WI38 (cell line): ENCODE results near the gene MRGPRF.

Source experiments
- H3K4me3 ChIP-seq: 2 replicates; pipeline ENCODE4 v1.5.1; 2011; ENCODE audit warnings: low read depth, mild to moderate bottlenecking, control low read depth, low read length
- TF ChIP-seq, protein P1 (sequence below): IDR thresholded peaks from 2 replicates; pipeline ENCODE4 v1.5.1; 2012; ENCODE audit warnings: low read depth, mild to moderate bottlenecking, control low read depth, low read length

MRGPRF gene

DNA sequence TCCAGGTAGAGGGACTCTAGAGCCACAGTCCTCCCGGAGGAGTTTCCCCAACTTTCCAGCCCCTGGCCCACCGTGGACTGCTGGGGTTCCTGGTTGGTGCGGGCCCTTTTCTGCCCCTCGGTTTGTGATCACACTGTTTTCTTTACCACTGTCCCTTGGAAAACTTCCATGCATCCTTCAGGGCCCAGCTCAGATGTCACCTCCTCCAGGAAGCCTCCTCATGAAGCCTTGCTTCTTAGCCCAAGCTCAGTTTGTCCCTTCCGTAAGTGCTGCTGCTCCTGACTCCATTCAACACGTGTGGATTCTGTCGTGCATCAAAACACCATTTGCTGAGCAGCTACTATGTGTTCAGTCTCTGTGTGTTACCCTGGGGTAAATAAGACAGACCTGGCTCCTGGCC, 19.8 kb upstream of the MRGPRF start:
- TF ChIP-seq, protein P1, sequence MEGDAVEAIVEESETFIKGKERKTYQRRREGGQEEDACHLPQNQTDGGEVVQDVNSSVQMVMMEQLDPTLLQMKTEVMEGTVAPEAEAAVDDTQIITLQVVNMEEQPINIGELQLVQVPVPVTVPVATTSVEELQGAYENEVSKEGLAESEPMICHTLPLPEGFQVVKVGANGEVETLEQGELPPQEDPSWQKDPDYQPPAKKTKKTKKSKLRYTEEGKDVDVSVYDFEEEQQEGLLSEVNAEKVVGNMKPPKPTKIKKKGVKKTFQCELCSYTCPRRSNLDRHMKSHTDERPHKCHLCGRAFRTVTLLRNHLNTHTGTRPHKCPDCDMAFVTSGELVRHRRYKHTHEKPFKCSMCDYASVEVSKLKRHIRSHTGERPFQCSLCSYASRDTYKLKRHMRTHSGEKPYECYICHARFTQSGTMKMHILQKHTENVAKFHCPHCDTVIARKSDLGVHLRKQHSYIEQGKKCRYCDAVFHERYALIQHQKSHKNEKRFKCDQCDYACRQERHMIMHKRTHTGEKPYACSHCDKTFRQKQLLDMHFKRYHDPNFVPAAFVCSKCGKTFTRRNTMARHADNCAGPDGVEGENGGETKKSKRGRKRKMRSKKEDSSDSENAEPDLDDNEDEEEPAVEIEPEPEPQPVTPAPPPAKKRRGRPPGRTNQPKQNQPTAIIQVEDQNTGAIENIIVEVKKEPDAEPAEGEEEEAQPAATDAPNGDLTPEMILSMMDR, result no peak

DNA sequence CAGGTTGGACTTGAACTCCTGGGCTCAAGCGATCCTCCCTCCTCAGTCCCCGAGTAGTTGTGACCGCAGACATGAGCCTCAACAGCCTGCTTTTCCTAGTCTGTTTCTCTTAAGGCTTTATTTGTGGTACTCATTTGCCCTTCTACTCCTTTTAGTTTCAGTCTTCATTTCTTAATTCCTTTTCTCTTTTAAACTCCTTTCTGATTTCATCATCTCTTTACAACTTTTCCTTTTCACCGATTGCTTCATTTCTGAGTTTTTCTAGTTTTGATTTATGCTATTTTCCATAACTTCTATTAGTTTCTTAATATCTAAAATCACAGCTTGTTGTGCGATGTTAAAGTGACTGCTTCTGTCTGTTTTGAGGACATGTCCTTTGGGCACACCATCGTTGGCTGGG, 17.3 kb upstream of the MRGPRF start:
- no peak overlapping the region for H3K4me3 ChIP-seq
- TF ChIP-seq, protein P1, result no peak

More for the DNA sequence above, 19.8 kb upstream of the MRGPRF start:
- H3K4me3 ChIP-seq, result no peak overlapping the region

DNA sequence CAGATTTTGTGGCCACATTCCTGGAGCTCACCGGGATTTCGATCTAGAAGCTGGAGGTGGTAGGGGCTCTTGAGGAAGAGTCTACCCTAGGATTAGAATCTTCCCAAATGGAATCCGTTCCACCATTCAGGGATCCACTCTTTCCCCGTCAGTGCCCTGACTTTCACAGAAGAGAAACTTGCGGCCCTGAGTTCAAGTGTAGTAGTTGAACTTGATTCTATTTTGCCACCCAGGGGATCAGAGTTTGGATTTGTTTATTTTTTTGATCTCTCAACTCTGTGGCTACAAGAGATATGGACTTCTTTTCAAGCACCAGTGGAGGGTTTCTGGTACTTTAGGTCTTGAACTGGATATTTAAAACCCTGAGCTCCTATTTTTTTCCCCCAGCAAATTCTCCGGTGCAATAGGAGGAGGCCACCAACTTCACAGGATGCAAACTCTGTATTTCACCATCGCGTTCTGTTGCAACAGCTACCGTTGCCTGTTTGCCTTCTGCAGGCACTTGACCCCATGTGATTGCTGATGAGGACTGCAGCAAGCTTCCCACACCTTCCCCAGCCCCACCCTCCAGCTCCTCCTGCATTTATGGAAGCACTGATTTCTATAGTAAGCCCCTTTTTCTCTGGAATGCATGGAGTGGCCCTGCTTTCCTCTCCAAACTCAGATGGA, 14.8 kb upstream of the MRGPRF start:
- TF ChIP-seq, protein P1, result no peak
- H3K4me3 ChIP-seq, result no peak overlapping the region

DNA sequence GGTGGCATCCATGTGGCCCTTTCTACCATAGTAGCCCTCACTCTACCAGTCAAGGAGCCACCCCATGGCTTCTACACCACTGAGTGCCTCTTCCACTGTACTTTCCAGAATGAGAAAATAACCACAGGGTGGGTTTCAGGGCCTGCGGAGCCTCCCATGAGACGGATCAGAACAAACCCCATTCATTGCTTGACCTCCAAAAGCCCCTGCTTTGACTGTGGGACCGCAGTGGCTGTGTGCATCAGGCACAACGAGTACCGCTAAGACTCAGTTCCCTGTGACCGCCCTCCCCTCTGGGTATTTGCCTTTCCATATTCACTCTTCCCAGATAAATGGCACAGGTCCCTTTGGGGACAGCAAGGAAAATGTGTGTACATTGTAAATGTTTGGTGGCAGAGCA, 11.5 kb upstream of the MRGPRF start:
- TF ChIP-seq, protein P1, result no peak
- no peak overlapping the region for H3K4me3 ChIP-seq

DNA sequence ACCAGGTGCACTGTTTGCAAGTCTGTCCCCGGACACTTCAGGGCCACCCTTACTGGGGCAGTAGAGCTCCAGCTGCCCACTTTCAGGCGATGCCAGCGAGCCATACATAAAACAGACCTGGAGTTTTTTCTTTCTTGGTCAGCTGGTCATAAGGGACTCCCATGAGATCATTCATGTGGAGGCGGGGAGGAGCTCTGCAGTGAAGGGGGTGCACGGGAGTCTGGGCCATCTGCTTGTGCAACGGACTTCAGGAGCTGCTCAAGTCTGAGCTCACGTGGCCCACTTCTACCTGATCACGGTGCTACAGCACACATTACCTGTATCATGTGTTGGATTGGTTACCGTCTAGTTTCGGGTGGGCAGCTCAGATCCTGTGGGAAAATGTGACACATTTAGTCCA, 9.2 kb upstream of the MRGPRF start:
- TF ChIP-seq, protein P1, result no peak
- H3K4me3 ChIP-seq, result no peak overlapping the region

DNA sequence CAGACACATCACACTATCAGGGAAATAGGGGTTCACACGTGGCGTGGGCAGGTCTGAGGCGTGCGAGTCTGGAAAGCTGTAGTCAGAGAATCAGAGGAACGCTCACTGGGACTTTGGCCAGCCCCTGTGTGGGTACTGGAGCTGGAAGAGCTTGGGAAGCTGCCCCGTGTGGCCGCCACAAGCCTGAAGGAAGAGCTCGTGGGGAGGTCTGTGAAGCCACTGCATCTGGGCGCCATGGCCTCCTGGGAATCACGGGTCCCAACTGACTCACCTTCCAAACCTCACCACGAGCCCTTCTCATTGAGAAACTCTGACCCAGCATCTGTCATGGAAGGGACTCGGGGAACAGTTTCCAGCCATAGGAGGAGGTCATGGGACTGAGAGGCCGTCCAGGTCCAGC, 5.9 kb upstream of the MRGPRF start:
- TF ChIP-seq, protein P1, result no peak
- no peak overlapping the region for H3K4me3 ChIP-seq

DNA sequence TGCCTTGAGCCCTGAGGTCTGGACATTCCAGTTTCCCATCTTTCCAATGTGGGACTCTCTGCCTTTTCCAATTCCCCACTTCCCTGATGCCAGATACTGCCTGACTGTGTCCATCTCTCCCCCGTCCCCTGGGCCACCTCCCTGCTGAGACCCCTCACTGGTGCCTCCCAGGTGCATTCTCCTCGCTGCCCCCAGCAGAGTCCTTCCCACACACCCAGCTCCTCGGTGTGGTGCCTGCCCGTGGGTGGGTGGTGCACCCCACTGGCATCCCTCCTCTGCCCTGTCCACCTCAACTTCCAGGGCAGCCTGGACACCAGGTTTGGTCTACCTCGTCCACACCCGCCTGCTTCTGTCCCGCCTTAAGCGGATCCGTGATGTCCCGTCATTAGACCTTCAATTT, 4.9 kb upstream of the MRGPRF start:
- no peak overlapping the region for H3K4me3 ChIP-seq
- TF ChIP-seq, protein P1, result no peak
